CD14-positive monocyte (primary cell): ENCODE measurements around the gene DRGX. TPM values are rescaled to one million over a fixed set of nuclear protein-coding genes. Genes with fewer than 3 reads are reported as not detected.

Experiments used
- DNase-seq, 3 donors: peaks; one replicate each; pipeline ENCODE4 v3.0.0-alpha.2; 2011 to 2022
- H2AFZ ChIP-seq: 2 replicates; pipeline ENCODE4 v1.6.0; 2012; ENCODE audit warnings: mild to moderate bottlenecking, low read depth, low read length, inconsistent platforms; ENCODE audit not compliant: insufficient read depth, poor library complexity, severe bottlenecking
- H3K27ac ChIP-seq, 2 donors: 1 replicate in 1 of 2; 2 replicates in 1 of 2; pipeline ENCODE4 v1.5.1; 2012 to 2013; ENCODE audit warnings: low read length in 2 of 2, control low read depth in 1 of 2, inconsistent platforms in 1 of 2, low read depth in 1 of 2, mild to moderate bottlenecking in 1 of 2
- H3K27me3 ChIP-seq, 2 donors: one replicate each; pipeline versions ENCODE4 v1.6.0 to v1.6.1; 2011 to 2013; ENCODE audit warnings: low read length in 2 of 2; ENCODE audit not compliant: control insufficient read depth in 2 of 2, insufficient read depth in 2 of 2
- H3K36me3 ChIP-seq, 2 donors: replicated peaks in 1 of 2; 1 replicate in 1 of 2; 2 replicates in 1 of 2; pipeline versions ENCODE4 v1.5.1 to v1.6.1; 2012 to 2013; ENCODE audit warnings: low read length in 2 of 2, control low read depth in 1 of 2, inconsistent platforms in 1 of 2, mild to moderate bottlenecking in 1 of 2; ENCODE audit not compliant: insufficient read depth in 2 of 2, control insufficient read depth in 1 of 2
- H3K4me1 ChIP-seq, 2 donors: 1 replicate in 1 of 2; 2 replicates in 1 of 2; pipeline versions ENCODE4 v1.5.1 to v1.6.1; 2012 to 2013; ENCODE audit warnings: low read length in 2 of 2, control low read depth in 1 of 2, inconsistent platforms in 1 of 2, mild to moderate bottlenecking in 1 of 2, moderate library complexity in 1 of 2; ENCODE audit not compliant: insufficient read depth in 2 of 2, control insufficient read depth in 1 of 2
- H3K4me2 ChIP-seq: replicated peaks from 2 replicates; pipeline ENCODE3; 2012; ENCODE audit warnings: low read length, moderate library complexity, mild to moderate bottlenecking; ENCODE audit not compliant: poor library complexity, severe bottlenecking; ENCODE audit errors: extremely low read depth
- H3K4me3 ChIP-seq, 3 experiments: fragments of 200-600 bp in 1 of 3; sonication (generic) in 1 of 3; replicated peaks in 1 of 3; 1 replicate in 2 of 3; 2 replicates in 1 of 3; pipeline ENCODE4 v1.5.1; 2011 to 2013; ENCODE audit warnings: low read length in 3 of 3, mild to moderate bottlenecking in 3 of 3, control low read depth in 2 of 3, low read depth in 2 of 3, inconsistent platforms in 1 of 3, moderate library complexity in 1 of 3
- H3K79me2 ChIP-seq: 2 replicates; pipeline ENCODE4 v1.6.0; 2012; ENCODE audit warnings: mild to moderate bottlenecking, control low read depth, inconsistent platforms, low read length, moderate library complexity; ENCODE audit not compliant: insufficient read depth
- H3K9ac ChIP-seq: 2 replicates; pipeline ENCODE4 v1.6.0; 2017; ENCODE audit warnings: low read length, mild to moderate bottlenecking; ENCODE audit not compliant: insufficient read depth, poor library complexity, severe bottlenecking
- H3K9me3 ChIP-seq, 2 donors: replicated peaks in 1 of 2; 1 replicate in 1 of 2; 2 replicates in 1 of 2; pipeline versions ENCODE4 v1.5.1 to v1.6.1; 2012 to 2013; ENCODE audit warnings: low read length in 2 of 2, control low read depth in 1 of 2; ENCODE audit not compliant: control insufficient read depth in 1 of 2, insufficient read depth in 1 of 2
- H4K20me1 ChIP-seq: 2 replicates; pipeline ENCODE4 v1.6.0; 2012; ENCODE audit warnings: mild to moderate bottlenecking, low read length, control low read depth, moderate library complexity; ENCODE audit not compliant: insufficient read depth
- H3K27ac Mint-ChIP-seq, 7 donors: one replicate each; pipeline ENCODE4 v1.8.0; 2020; ENCODE audit warnings: mild to moderate bottlenecking in 7 of 7, mixed read lengths in 7 of 7, moderate library complexity in 6 of 7, inconsistent platforms in 2 of 7
- H3K27me3 Mint-ChIP-seq, 3 donors: one replicate each; pipeline ENCODE4 v1.8.0; 2021 to 2022; ENCODE audit warnings: low read depth in 3 of 3, mild to moderate bottlenecking in 3 of 3, mixed read lengths in 3 of 3, moderate library complexity in 3 of 3, inconsistent platforms in 1 of 3
- H3K36me3 Mint-ChIP-seq, 2 donors: one replicate each; pipeline ENCODE4 v1.8.0; 2020; ENCODE audit warnings: mixed read lengths in 2 of 2, inconsistent platforms in 1 of 2, mild to moderate bottlenecking in 1 of 2
- H3K4me1 Mint-ChIP-seq: one replicate; pipeline ENCODE4 v1.8.0; 2020; ENCODE audit warnings: mild to moderate bottlenecking, mixed read lengths
- H3K4me3 Mint-ChIP-seq, 2 donors: one replicate each; pipeline ENCODE4 v1.8.0; 2020; ENCODE audit warnings: mild to moderate bottlenecking in 2 of 2, mixed read lengths in 2 of 2, moderate library complexity in 1 of 2
- H3K9me3 Mint-ChIP-seq, 7 donors: one replicate each; pipeline ENCODE4 v1.8.0; 2020 to 2022; ENCODE audit warnings: mixed read lengths in 7 of 7, mild to moderate bottlenecking in 6 of 7, moderate library complexity in 6 of 7, inconsistent platforms in 2 of 7
- WGBS: methylation state at CpG from one replicate; pipeline ENCODE4 v1.1.5; 2013; ENCODE audit warnings: missing lambda C conversion rate; ENCODE audit not compliant: insufficient coverage; 5-methylcytosine and 5-hydroxymethylcytosine counted together
- intact Hi-C, 2 donors: fragments of 100-400 bp; cut with micrococcal nuclease; formaldehyde crosslinking; loops; one replicate each; pipeline versions ENCODE4 v1.15.0 to v1.15.1; 2023
- polyA plus RNA-seq, 3 donors: library from polyadenylated mRNA; depleted of rRNA in 1 of 3; unstranded in 2 of 3; stranded (reverse) in 1 of 3; fragments of 300-500 nt in 2 of 3; fragments of >200 nt in 1 of 3; fragmentation: Illumina TruSeq in 2 of 3; gene quantifications; 1 replicate in 2 of 3; 2 replicates in 1 of 3; pipeline ENCODE4 v1.2.3, GENCODE V29; 2012 to 2021
- TF ChIP-seq, protein P1 (sequence below): fragments of 200-600 bp; IDR thresholded peaks from one replicate; pipeline ENCODE4 v1.8.0; 2022; ENCODE audit warnings: antibody characterized with exemption, mild to moderate bottlenecking

DRGX gene
- polyA plus RNA-seq, 3 donors = not detected

DNA sequence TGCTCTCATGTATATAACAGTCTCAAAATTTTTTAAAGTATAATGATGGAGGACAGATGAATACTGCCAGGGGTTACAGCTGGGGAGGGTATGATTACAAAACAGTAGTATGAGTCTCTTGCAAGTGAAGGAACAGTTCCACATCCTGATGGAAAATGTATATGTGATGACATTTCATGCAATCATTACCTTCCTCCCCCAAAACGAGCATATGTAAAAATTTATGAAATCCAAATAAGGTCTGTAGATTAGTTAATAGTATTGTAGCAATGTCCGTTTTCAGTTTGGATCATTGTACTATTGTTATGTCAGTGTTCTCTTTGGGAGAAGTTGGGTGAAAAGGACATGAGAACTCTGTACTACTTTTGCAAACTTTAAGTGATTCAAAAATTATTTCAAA lies 38.0 kb downstream of the DRGX start:
- Histone ChIP-seq H3K9me3 (no peaks in the 10 kb centered on the region), H3K4me2 (no peak overlapping the region), H2AFZ (no peak overlapping the region), H3K27me3 (no peaks in the 10 kb centered on the region), H3K36me3 (no peaks in the 10 kb centered on the region), H4K20me1 (no peaks in the 10 kb centered on the region), H3K4me1 (peaks cover 37 to 48% of the 10 kb centered on the region in 2 donors), H3K4me3 (no peak overlapping the region), H3K27ac (no peak overlapping the region), H3K79me2 (no peaks in the 10 kb centered on the region), H3K9ac (no peak overlapping the region)
- Mint-ChIP-seq H3K9me3 (peaks cover 0 to 6% (median 2%) of the 10 kb centered on the region in 7 donors), H3K36me3 (peaks cover 0 to 3% of the 10 kb centered on the region in 2 donors), H3K27ac (no peak overlapping the region), H3K4me1 (peaks cover 46% of the 10 kb centered on the region), H3K4me3 (no peak overlapping the region), H3K27me3 (peaks cover 0 to 8% (median 1%) of the 10 kb centered on the region in 3 donors)
- peak in 2 of 3 donors; percentile 10 to 20 for DNase-seq
- intact Hi-C loops = no loop called here
- no CpG with 5 or more reads among the region's 2 CpGs for WGBS
- TF ChIP-seq, protein P1, sequence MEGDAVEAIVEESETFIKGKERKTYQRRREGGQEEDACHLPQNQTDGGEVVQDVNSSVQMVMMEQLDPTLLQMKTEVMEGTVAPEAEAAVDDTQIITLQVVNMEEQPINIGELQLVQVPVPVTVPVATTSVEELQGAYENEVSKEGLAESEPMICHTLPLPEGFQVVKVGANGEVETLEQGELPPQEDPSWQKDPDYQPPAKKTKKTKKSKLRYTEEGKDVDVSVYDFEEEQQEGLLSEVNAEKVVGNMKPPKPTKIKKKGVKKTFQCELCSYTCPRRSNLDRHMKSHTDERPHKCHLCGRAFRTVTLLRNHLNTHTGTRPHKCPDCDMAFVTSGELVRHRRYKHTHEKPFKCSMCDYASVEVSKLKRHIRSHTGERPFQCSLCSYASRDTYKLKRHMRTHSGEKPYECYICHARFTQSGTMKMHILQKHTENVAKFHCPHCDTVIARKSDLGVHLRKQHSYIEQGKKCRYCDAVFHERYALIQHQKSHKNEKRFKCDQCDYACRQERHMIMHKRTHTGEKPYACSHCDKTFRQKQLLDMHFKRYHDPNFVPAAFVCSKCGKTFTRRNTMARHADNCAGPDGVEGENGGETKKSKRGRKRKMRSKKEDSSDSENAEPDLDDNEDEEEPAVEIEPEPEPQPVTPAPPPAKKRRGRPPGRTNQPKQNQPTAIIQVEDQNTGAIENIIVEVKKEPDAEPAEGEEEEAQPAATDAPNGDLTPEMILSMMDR = no peak

DNA sequence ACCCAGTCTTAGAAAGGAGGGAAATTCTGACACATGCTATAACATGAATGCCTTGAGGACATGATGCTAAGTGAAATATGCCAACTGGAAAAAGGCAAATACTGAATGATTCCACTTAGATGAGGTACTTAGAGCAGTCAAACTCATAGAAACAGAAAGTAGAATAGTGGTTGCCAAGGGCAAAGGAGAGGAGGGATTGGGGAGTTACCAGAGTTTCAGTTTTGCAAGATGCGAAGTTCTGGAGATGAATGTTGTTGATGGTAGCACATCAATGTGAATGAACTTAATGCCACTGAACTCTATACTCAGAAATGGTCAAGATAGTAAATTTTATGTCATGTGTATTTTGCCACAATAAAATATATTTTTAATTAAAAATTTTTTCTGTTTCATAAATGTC lies 38.9 kb downstream of the DRGX start:
- no peak overlapping the region for H2AFZ ChIP-seq
- no peaks in the 10 kb centered on the region for H3K79me2 ChIP-seq
- intact Hi-C loops = no loop called here
- Mint-ChIP-seq H3K27ac (no peak overlapping the region), H3K4me1 (peaks cover 36% of the 10 kb centered on the region), H3K9me3 (peaks cover 0 to 6% (median 1%) of the 10 kb centered on the region in 7 donors), H3K36me3 (no peaks in the 10 kb centered on the region), H3K4me3 (no peak overlapping the region), H3K27me3 (peaks cover 0 to 4% (median 1%) of the 10 kb centered on the region in 3 donors)
- TF ChIP-seq, protein P1 = no peak
- no peak overlapping the region for H3K27ac ChIP-seq
- no peak overlapping the region for H3K4me2 ChIP-seq
- peaks cover 27 to 39% of the 10 kb centered on the region in 2 donors for H3K4me1 ChIP-seq
- no peak overlapping the region for H3K4me3 ChIP-seq
- no peak overlapping the region for H3K9ac ChIP-seq
- DNase-seq = peak in 1 of 3 donors; percentile 23
- no peaks in the 10 kb centered on the region for H4K20me1 ChIP-seq
- WGBS = no CpG with 5 or more reads among the region's 1 CpG
- no peaks in the 10 kb centered on the region for H3K27me3 ChIP-seq
- no peaks in the 10 kb centered on the region for H3K36me3 ChIP-seq
- no peaks in the 10 kb centered on the region for H3K9me3 ChIP-seq
